ENCODE data around the gene ADGRG6.

DNA sequence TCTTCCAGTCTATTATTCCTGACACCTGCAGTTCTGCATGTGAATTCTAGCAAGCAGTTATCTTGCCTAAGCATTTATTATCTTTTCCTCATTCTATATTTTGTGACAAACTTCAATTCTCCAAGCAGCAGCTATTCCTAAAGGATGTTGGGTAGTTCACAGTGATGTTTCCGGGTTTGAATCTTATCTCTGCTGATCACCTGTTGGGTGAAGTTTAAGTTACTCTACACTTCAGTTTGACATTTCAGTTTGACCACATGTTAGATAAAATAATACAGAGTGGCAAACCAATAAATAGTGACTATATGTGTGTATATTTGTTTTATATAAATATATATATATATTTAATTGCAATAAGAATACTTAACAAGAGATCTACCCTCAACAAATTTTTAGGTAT is 168.6 kb downstream of the ADGRG6 start:
- TF ChIP-seq, protein P1, sequence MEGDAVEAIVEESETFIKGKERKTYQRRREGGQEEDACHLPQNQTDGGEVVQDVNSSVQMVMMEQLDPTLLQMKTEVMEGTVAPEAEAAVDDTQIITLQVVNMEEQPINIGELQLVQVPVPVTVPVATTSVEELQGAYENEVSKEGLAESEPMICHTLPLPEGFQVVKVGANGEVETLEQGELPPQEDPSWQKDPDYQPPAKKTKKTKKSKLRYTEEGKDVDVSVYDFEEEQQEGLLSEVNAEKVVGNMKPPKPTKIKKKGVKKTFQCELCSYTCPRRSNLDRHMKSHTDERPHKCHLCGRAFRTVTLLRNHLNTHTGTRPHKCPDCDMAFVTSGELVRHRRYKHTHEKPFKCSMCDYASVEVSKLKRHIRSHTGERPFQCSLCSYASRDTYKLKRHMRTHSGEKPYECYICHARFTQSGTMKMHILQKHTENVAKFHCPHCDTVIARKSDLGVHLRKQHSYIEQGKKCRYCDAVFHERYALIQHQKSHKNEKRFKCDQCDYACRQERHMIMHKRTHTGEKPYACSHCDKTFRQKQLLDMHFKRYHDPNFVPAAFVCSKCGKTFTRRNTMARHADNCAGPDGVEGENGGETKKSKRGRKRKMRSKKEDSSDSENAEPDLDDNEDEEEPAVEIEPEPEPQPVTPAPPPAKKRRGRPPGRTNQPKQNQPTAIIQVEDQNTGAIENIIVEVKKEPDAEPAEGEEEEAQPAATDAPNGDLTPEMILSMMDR (IDR thresholded peaks at IDR 0.05), result no peak
- TF ChIP-seq POLR2A (IDR thresholded peaks at IDR 0.05), result no peak
